ENCODE measurements around the gene RNF166.

The RNF166 gene, protein sequence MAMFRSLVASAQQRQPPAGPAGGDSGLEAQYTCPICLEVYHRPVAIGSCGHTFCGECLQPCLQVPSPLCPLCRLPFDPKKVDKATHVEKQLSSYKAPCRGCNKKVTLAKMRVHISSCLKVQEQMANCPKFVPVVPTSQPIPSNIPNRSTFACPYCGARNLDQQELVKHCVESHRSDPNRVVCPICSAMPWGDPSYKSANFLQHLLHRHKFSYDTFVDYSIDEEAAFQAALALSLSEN

DNA sequence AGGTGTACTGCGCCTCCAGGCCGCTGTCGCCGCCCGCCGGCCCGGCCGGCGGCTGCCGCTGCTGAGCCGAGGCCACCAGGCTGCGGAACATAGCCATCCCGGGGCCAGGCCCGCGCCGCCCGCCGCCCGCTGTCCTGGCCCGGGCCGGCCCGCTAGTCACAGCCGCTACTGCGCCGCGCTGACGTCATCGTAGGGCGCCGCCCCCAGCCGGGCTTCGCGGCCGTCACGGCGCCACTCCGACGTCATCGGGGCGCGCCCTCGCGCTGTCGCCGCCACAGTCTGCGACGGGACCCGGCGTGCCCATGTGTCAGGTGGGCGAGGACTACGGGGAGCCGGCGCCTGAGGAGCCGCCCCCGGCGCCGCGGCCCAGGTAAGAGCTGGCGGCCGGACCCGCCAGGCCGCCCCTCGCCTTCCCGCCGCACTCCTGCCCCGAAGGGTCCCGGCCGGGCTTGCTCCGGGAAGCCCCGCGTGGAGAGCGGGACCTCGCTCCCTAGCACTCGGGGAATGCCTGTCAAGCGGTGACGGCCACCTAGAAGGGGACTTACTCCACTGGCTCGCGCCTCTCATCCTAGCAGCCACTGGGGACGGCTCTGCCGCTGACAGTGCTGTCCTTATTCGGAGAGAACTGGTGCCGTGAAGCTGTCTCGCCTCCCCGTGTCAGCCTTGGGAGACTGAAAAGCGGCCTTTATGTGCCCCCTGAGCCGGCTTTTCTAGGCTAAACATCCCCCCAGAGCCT, at the start of gene RNF166, which contains the start of gene CTU2:
Gene RNF166, minus strand, starts transcription at position 180 of the 736 bp plus-strand sequence. Its CDS starts 83 bp downstream, at position 97.
Gene CTU2, plus strand, starts transcription at position 275 of the 736 bp plus-strand sequence. Its CDS starts 28 bp downstream, at position 303.
- DNase-seq: peak; percentile 91

DNA sequence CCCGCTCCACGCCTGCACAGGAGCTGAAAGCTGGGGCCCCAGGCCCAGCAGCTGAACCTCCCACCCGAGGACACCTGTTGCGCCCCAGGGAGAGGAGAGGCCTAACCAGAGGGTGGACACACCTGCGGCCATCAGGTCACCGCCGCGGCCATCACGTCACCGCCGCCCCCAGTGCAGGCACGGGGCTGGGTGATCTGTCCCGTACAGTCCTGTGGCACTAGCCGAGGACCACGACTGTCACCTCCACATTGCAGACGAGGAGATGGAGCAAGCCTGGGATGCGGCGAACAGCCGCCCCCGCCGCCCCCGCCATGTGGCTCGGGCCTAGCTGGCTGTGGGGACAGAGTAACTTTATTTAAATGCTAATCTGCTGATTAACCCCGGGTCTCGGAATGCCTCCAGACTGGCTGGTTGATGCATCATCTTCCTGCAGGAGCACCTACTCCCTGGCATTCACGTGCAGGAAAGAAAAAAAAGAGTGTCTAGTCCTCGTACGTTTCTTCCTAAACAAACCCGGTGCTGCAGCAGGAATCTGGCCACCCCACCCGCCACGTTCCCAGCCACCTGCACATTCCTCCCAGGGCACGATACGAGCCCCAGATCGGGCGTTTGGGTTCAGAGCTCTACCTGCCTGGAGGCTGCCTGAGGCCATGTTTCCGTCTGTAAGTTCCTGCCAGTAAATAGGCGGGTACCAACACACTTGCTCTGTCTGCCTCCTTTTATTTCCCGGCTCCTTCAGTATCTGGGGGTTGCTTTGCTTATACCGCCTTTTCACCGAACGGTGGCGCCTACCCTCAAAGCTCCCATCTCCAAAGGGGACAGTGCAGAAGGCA, 48.9 kb upstream of the RNF166 start:
- no peak for DNase-seq

DNA sequence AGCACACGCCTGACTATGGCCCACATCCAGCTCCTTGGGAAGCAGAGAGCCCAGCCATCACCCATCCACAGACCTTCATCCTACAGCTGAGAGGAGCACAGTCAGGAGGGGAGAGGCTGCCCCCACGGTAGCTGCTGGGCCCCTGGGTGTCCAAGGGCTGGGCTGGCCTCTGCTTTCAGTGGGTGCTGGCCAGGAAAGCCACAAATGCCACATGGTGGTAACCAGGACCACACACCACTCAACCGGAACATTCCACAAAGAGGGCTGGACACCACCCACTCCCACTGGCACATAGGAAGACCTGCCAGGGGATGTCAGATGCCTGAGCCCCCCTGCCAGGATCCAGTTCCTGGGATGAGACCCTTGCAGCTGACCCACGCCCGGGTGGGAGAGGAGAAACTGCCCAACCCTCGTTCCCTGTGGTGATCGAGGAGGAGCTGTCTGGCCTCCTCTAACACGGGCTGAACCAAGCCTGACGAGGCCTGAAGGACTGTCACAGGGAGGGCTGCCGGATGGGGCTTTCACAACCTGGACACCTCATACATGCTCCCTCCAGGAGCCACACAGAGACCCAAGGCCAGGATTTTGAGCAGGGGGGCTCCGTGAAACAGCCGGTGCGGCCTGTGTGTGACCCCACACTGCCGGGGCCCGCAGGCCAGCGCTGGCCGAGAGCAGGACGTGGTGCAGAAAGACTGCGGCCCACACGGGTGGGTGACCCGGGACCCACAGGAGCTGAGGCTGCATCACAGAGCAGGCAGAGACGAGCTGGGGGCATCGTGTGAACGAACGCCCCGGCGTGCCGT, 48.1 kb upstream of the RNF166 start:
- DNase-seq: no peak

DNA sequence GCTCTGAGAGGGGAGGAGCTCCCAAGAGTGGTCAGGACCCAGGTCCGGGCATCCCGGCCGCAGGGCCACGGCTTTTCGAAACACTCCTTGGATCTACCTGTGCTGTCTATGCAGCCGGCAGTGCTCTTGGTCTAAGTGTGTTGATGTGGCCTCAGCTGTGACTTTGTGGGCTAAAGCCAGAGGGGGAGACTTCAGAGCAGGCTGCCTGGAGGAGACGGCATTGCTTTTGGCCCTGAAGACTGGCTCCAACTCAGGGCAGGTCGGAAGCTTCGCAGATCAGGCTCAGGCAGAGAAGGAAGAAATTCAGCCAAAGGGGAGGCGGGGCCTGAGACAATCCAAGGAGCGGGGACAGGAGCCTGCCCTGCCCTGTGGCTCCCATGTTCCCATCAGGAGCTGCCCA, 47.4 kb upstream of the RNF166 start:
- no peak for DNase-seq

DNA sequence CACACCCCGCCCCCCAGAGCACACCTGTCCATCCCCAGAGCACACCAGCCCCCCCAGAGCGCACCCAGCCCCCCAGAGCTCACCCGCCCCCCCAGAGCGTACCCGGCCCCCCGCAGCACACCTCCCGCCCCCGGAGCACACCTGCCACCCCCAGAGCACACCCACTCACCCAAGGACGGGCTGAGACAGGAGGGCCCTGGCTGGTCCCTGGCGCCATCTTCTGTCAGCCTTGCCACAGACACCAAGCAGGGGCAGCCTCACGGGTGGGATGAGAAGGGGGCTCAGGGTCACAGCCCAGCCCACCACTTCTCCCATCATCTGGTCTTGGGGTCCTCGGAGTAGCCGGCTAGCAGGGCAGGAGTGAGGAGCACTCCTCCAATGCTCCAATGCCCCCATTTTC, 47.0 kb upstream of the RNF166 start:
- no peak for DNase-seq

DNA sequence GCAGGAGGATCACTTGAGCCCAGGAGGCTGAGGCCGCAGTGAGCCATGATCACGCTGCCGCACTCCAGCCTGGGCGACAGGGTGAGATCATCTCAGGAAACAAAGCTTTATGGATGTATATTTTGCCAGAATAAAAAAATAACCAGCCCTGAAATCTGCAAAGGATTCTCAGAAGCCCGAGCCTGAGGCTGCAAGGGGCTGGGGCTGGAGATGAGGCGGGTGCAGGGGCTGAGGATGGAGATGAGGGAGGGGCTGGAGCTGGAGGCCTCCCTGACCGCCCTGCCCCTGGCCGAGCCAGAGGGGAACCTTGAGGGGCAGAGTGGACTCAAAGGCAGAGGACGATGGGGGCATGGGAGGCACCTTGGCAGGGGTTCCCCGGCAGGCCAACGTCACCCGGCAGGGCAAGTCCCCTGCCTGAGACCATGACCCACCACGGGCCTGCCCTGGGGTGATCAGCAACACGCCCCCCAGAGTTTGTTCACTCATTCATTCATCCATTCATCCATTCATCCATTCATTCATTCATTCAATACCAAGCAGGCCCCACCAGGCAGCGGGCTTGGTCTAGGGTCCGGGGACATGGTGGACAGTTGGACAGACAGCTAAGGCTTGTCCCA, 46.3 kb upstream of the RNF166 start:
- DNase-seq: no peak

DNA sequence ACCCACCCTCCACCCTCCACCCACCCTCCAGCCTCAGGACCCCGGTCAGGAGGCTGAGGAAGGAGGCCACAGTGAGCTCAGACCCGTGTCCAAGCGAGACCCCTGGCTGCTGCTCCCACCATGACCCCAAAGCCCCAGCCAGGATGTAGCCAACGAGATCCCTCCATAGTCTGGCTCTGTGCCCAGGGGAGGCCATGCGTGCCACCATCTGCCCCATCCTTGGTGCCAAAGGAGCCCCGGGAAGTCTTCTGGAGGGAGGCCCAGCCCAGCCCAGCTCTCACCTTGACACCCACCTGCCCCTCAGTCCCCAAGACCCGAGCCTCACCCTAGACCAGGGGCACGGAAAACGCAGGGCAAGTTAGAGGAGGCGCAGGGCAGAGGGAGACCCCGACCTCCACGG, 44.6 kb upstream of the RNF166 start:
- DNase-seq: no peak

DNA sequence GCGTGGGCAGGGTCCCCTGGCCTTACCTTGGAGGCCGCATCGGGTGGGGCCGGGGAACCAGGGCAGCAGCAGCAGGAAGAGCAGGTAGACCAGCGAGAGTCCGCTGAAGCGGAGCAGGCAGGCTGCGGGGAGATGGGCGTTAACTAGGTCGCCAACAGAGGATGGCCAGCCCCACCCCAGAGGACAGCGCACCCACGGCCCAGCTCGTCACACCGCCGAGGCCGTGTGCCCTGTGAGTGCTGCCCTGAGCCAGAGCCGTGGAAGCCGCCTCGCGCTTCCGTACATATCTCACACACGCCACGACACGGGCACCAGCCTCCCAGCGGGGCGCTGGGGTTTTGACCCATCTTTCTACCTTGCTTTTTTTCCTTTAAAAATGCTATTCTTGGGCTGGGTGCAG, 43.1 kb upstream of the RNF166 start:
- no peak for DNase-seq

DNA sequence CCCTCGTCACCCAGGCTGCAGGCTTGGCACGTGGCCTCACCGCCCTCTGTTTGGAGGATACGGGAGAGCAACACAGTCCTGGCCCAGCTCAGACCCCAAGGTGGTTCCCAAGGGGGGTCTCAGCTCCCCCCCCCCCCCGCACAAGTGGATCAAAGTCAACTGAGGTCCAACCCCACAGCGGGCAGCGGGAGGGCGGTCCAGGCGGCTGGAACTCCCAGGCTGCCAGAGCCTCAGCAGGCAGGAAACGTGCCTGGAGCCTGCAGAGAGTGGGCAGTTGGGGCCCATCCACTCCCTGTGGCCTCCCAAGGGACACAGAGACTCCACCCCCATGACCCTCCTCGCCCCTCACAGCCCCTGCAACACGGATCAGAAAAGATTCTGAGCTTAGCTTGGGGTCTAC, 42.2 kb upstream of the RNF166 start:
- DNase-seq: no peak

DNA sequence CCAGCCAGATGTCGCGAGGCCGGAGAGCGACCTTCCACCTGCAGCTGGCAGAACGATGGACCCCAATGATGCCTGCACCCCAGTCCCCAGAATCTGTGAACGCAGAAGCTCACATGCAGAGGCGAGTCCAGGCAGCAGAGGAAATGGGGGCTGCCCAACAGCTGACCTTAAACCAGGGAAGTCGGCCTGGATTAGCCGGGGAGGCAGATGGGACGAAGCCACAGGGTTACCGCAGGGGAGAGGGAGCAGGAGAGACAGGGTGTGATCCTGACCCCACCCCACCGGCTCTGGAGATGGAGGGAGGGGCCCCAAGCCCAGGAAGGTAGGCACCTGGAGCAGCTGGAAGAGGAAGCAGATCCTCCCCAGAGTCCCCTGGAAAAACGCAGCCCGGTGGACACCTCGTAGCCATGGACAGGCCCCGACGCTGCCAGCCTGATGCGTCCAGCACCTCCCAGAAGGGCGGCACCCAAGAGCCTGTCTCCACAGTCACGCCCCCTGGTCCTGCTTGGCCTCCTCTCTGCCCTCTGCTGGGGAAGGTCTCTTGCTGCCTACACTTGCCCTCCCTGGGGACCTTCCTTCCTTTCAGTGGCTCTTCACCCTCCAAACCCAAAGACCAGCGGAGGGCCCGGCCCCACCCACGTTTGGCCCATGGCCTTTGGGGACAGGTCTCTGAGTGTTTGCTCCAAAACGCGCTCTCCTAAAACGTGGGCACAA, 41.5 kb upstream of the RNF166 start:
- DNase-seq: peak; percentile 41

DNA sequence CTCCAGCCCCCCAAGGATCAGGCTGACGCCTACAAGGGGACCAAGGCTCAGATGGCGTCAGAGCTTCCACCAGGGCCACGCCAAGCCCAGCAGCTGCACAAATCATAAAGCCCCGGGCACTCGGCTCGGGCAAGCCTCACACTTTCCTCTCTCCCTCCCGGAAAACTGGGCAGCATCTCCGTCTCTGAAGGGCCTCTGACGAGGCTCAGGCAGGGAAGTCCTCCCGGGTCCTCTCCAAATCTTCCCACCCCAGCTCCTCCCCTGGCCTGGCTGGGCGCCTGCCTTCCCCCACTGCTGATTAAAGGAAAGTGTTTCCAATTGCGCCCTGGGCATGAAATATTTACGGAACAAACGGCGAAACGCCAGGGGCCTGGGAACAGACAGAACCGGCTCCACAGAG, 40.3 kb upstream of the RNF166 start:
- DNase-seq: no peak

DNA sequence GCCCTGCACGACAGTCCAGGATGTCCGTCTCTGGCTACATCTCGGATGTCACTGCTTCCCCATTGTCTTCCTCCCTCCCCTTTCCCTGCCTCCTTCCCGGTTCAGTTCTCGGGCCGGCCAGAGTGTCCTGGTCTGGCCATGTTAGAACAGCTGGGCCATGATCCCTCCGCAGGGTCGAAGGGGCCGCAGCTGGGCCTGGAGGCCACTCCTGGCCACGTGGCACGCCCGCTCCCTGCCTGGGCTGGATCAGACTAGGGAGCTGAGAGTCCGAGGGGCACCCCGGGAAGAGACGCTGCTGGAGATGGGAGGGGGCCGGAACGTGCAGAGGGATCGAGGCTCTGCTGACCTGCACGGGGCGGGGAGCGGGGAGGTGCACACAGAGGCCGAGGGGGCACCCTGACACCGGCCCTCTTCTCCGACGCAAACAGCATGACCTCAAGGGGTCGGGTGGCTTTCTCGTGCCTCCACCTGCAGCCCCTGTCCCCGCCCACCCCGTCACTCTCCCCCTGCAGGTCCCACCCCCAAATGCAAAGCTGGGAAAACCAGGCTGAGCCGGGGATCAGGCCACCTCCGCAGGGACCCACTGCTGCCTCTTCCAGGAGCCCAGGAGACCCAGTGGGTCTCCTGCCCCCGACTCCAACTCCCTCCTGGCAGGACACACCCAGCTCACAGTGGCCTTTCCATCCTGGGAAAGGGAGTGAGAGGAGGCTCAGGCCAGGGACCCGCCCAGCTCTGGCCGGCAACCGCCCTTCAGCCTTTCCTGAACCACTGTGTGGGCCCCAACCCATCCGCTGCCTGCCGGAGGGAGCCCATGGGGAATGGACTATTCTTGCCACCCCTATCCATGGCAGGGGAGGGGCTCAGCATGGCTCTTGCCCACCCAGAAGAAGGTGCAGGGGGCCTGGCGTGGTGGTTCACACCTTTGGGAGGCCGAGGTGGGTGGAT, 38.6 kb upstream of the RNF166 start:
- no peak for DNase-seq

DNA sequence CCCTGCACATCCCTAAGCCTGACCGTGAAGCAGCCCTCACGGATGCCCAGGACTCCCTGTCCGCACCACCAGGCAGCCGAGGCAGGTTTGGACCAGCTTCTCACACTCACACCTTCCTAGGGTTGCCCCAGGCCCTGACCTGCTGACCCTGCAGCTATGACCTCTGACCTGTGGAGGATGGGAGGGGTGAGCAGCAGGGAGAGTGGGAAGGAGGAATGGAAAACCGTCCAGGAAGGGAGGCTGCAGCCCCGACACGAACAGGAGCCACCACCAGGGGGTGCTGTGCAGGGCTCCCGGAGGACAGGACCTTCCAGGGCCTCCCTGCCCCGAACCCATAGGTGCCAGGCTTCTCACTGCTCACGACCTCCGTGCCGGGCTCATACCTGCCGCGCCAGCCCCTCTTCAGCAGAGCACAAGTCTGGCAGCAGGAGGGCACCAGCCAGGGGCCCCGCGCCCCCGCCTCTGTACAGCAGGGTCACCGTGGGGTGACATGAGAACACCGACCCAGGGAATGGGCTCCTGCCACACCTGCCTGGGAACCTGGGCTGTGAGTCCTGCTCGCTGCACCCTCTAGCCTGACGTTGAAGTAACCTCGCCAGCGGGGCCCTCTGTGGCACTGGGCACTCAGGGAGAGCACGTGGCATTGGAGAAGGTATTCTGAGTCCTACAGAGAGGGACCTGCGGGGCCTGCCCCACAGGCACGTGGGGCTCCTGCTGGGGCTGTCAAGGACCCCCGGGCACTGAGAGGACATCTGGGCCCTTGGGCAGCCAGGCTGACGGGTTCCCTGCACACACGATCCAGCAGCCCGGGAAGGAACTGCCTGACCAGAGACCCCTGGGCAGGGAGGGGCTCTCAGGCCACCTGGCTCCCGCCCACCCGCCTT, 37.7 kb upstream of the RNF166 start:
- DNase-seq: peak; percentile 76

DNA sequence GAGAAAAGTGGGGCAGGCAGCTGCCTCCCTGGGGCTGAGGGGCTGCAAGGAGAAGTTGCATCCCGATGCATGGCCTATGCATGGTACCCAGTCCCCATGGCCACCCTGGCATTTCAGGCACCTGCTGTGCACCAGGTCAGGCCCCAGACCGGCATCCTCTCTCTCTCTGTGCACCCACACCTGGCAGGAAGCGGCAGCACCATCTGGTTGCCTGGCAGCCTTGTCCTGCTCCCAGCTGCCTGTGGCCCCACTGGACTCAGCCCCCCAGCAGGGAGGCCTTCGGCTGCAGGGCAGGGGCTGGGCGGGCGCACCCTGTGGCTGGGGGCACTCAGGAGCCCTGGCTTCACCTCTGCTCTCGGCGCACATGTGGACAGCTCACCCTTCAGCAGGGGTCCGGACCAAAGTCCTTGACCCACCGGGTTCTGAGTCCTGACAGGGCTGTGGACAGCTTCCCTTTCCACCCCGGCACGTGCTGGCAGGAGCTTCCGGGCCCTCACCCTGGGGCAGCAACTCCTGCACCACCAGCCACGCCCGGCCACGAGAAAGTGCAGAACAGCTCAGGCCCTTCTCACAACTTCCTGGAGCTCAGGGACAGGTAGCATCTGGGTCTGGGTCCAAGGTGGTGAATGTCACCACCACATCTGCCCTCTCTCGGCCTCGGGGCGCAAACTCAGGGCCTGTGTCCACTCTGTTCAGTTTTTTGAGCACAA, 36.8 kb upstream of the RNF166 start:
- no peak for DNase-seq

DNA sequence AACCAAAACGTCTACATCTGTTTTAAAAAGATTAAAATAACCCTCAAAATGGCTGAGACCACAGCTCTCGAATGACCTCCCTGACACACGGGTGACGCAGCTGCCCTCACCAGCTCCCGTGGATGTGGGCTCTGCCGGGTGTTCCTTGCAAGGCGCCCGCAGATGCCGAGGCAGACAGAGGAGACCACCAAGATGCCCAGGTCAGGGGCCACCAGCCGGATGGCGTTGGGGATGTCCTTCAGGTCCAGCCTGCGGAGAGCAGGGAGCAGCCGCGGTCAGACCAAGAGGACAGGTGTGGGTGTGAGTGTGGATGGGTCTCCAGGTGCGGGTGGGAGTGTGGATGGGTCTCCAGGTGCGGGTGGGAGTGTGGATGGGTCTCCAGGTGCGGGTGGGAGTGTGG, 35.2 kb upstream of the RNF166 start:
- DNase-seq: no peak

DNA sequence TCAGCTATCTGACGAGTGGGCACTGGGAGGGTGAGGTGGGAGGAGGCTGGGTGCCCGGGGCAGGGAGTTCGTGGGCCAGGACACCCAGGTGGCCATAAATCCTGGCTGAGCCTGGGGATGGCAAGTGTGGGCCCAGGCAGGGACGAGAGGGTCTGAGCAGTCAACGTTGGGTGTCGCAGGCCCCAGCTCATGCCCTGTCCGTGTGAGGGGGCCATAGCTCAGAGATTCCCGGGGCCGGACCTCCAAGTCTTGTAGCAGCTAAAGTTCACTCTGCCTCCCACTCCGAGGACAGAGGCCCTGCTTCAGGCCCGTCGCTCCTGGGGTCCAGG, 34.5 kb upstream of the RNF166 start:
- no peak for DNase-seq

DNA sequence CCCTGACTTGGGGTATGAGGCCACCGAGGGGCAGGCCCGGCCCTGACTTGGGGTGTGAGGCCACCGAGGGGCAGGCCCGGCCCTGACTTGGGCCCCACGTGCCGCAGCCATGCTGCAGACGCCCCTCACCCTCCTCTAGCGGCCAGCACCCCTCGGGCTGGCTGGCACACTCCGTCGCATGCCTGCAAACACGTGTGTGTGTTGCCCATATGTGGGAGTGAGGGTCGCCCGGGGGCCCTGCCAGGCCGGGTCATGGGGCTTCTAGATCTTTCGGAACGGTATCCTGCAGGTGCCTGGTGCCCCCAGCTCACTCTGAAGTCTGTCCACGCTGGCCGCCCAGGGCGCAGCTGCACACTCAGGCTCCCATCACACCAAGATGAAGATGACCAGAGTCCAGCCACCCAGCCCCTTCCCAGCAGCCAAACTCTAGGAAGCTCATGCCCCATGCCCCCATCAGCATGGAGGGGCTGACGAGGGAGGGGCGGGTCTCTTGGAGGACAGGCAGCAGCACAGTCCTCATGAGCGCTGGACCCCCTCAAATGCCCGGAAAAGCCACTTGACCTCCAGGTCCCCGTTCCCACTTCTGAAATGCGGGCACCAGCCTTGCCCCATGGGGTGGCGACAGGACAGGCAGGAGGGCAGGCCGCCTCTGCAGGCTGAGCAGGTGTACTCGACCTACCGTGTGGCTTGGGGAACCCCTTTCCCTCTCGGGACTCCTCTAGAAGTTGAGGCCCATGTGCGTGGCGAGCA, 33.9 kb upstream of the RNF166 start:
- DNase-seq: no peak

Data from activated CD4-positive, alpha-beta T cell treated with anti-CD3 and anti-CD28 coated beads, Interleukin-2, amount 50 U/mL, for 1 hour (primary cell).